ENCODE measurements around the gene RIN3.

GRCh38 chr14:92613681-92614260 is 100.2 kb downstream of the RIN3 start:
- TF ChIP-seq POLR2A (IDR thresholded peaks at IDR 0.05) (no peak), CTCF (IDR thresholded peaks at IDR 0.05) (no peak)
